HG03565 (cell line): Measurements from ENCODE around the gene TPK1.
"Not testable (repeated sequence)": the region's sequence is repeated elsewhere in the genome, so short reads cannot be mapped to it uniquely, and the experiment has no call there.

Experiments
- ATAC-seq: cut with Tn5 transposase; IDR thresholded peaks from one replicate; pipeline ENCODE4 v1.9.1; 2021; ENCODE audit warnings: mild to moderate bottlenecking, moderate library complexity; ENCODE audit not compliant: unreplicated experiment

The TPK1 gene

DNA sequence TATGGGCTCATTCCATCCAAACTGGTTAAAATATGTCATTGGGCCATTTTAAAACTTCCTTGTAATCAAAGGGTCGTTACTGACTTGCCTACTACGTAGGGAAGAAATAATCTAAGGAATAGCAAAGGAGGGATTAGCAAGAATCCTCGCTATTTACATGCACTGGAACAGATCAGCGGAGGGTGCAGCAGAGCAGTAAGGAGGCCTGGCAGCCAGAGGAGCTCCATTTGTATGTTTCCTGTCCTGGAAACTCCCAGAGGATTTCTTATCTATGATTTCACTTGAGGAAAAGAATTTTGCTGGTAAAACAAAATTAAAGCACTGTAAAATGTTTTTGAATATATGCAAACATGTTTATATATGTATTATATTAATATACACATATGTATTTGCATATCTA, 107.3 kb downstream of the TPK1 start:
- ATAC-seq, result no peak

GRCh38 chr7:144726840-144727239, 109.0 kb downstream of the TPK1 start:
- ATAC-seq, result not testable (repeated sequence)

DNA sequence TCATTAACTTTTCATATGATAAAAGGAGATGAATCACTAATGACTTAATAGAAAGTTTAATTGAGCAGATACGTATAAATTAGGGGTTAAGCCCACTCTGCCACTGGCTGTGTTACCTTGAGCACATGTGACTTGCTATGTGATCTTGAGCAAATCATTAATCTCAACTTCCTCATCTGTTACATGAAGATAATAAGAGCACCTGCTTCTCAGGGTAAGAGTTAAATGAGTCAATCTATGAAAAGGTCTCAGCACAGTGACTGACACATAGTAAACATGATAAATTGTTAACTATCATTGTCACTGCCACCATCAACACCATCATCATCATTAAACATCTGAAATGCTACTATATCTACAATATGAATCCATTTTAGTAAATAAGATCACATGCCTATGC, 110.8 kb downstream of the TPK1 start:
- ATAC-seq, result peak; percentile 98

DNA sequence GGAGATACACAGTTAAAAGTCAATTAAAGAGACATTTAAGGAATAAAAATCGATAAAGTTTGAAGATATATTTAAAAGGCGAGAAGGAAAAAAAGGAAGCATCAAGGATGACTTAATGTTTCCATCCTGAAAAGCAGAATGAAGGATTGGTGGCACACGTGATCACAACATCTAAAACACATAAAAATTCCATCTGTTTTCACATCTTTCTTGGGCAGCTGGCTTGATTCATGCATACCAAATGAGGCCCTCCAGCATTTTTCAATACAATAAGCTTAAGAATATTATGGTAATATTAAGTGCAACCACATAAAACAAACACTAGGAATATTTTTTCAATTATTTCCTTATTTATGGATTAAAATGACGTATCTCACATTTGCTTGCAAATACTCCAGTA, 112.6 kb downstream of the TPK1 start:
- ATAC-seq, result no peak

- ATAC-seq, result no peak
These were observed 115.1 kb downstream of the TPK1 start for GRCh38 chr7:144720710-144721109.

- ATAC-seq, result no peak
These were observed 115.7 kb downstream of the TPK1 start for GRCh38 chr7:144720149-144720548.

- no peak for ATAC-seq
These were observed 118.1 kb downstream of the TPK1 start for GRCh38 chr7:144717720-144718119.

GRCh38 chr7:144713850-144714249, 122.0 kb downstream of the TPK1 start:
- ATAC-seq, result no peak

- ATAC-seq, result no peak
These were observed 125.1 kb downstream of the TPK1 start for GRCh38 chr7:144710791-144711190.

DNA sequence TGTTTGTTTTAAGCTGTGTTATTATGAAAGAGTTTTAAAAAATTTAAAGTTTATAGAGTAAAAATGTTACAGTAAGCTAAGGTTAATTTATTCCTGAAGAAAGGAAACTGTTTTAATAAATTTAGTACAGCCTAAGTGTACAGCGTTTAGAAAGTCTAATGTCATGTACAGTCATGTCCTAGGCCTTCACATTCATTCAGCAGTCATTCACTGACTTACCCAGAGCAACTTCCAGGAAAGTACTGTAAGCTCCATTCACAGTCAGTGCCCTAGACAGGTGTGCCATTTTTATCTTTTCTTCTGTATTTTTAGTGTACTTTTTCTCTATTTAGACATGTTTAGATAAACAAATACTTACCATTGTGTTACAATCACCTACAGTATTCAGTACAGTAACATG, 126.8 kb downstream of the TPK1 start:
- no peak for ATAC-seq

DNA sequence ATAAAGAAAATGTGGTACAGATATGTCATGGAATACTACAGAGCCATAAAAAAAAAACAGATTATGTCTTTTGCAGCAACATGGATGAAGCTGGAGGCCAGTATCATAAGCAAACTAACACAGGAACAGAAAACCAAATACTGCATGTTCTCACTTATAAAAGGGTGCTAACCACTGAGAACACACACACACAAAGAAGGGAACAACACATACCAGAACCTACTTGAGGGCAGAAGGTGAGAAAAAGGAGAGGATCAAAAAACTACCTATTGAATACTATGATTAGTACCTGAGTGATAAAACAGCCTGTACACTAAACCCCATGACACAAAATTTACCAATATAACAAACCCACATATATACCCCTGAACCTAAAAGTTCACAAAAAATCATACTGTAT, 144.6 kb downstream of the TPK1 start:
- no peak for ATAC-seq

GRCh38 chr7:144682581-144683280, 153.1 kb downstream of the TPK1 start:
- ATAC-seq, result no peak

GRCh38 chr7:144676492-144676891, 159.4 kb downstream of the TPK1 start:
- no peak for ATAC-seq

DNA sequence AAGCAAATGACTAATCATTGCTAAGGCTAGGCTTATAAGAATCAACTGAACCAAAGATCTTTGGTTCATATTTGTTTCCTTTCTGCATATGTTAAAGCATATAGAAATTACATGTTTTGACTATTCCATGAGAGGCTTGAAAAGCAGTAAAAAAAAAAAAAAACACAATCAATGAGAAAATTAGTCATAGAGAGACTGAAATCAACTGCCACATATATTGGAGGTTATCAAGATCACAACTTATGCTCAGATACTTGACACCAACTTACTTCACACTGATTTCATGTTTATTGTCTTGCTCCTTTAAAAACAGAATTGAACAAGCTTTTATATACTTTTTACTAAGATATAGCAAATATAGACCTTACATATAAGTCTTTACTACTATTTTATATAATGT, 161.3 kb downstream of the TPK1 start:
- no peak for ATAC-seq

DNA sequence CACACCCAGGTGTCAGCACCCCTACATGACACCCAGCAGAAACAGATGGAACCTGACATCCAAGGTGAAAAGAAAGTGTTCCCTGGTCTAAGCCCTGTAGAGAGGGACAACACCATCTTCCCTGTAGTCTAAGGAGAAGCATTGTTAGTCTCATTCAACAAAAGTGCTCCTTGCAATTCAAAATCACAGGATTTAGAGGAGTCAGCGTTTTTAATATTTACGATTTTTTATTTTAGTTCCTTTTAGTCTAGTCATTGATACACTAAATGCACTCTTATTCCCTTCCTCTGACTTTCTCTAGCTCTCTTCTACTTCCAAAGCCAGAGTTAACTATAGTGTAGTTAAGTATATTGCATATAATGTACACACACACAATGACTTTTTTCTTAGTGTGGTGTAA, 163.0 kb downstream of the TPK1 start:
- no peak for ATAC-seq

DNA sequence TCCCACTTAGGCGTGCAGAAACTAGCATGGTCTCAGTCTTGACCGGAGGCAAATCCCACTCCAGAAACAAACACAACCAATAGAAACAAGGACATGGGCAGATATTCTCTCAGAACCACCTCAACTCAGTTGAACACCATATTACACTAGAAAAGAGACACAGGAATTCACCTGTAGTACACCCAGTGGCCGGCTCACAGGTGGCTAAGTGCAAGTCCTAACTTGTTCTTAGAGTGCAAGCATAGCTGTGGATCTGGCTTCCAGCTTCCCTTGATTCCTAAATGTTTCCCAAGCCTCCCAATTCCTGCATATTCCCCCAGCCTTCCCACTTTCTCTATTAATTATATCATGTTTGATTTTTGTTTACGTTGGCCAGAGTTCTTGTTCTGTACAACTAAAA, 164.4 kb downstream of the TPK1 start:
- no peak for ATAC-seq

DNA sequence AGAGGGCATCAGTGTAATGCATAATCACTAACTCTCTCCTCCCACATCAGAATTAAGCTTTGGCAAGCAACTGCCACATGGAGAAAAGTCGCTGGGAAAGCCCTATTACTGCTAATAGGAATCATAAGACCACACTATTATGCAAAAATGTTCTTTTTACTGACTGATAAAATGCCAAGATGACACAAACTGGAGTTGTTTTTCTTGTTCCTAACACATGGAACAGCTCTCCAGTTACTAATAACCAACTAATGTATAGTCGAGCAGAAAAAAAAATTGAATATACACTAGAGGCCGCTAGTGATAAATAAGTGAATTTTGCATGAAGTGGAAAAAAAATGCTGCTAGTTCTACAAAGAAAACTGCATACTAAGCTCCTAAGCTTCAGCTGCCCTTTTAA, 165.6 kb downstream of the TPK1 start:
- ATAC-seq, result no peak

GRCh38 chr7:144668503-144668902, 167.3 kb downstream of the TPK1 start:
- no peak for ATAC-seq

GRCh38 chr7:144665689-144666381, 170.0 kb downstream of the TPK1 start:
- ATAC-seq, result no peak

DNA sequence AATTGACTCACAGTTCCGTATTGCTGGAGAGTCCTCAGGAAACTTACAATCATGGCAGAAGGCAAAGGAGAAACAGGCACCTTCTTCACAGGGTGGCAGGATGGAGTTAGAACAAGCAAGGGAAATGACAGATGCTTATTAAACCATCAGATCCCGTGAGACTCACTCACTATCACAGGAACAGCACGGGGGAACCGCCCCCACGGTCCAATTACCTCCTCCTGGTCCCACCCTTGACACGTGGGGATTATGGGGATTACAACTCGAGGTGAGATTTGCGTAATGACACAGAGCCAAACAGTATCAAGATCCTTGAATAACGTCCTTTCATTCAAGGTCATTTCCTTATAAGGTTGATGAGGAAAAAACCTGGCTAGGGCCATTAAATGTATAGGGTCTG, 176.6 kb downstream of the TPK1 start:
- no peak for ATAC-seq

DNA sequence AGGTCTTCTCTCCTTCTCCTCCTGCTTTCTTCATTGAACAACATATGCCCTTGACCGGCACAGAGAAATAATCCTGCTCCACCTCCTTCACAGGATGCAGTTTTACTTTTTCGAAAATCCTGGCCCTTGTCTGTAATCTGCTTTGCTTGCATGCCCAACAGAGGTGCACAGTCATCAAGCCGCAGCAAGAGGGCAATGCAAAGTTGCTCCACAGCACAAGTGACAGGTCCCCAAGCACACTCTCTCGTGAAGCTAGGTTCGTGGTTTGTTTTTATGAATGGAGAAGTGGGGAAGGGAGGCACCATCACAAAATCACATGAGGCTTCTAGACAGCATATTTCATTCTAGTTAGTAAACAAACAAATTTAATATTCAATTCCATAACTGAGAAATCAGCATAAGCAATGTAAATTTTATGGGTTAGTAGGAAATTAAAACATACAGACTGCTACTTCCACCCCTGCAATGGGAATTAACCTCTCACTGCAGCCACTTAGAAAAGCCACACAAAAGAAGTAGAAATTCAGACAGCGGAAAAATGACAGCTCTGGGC, 178.8 kb downstream of the TPK1 start:
- peak; percentile 57 for ATAC-seq

GRCh38 chr7:144653449-144653848, 182.4 kb downstream of the TPK1 start:
- peak; percentile 46 for ATAC-seq
